GM18498 (cell line): ENCODE data around the gene TNRC6A.
"Not testable (repeated sequence)": the region's sequence is repeated elsewhere in the genome, so short reads cannot be mapped to it uniquely, and the experiment has no call there.

Experiments used
- ATAC-seq: cut with Tn5 transposase; IDR thresholded peaks from one replicate; pipeline ENCODE4 v1.9.1; 2021; ENCODE audit warnings: mild to moderate bottlenecking, moderate library complexity; ENCODE audit not compliant: unreplicated experiment

TNRC6A gene

DNA sequence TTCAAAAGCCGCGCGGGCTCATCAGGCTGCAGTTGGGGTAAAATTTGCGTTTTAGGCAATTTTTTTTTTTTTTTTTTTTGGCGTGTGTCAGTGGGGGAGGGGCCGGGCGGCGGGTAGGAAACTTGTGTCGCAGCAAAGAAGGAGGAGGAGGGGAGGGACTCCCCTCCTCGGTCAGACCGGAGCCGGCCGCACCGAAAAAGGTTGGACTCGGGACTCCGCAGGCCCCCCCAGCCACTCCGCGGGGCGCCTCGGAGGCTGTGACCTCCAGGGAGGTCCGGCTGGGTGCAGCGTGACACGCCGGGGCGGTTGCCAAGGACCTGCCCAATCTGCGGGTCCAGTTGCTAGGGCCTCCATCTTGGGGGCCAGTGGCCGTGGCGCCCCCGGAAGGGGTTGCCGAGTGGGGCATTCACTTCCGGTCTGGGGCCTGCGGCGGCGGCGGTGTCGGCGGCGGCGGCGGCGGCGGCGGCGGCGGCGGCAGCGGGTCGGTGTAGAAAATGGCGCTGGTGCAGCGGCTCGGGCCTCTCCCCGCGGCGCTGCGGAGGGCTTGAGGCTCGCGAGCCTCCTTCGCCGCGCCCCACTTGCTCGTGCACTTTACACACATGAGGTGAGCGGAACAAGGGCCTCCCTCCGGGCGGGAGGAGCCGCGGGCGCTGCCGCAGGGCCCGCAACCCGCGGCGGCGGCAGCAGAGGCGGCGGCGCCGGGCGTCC lies at the start of gene TNRC6A:
TSS of gene TNRC6A (plus strand) at position 409 of the 708 bp plus-strand sequence. CDS start at position 600, 191 bp downstream.
- ATAC-seq = peak; percentile 93

DNA sequence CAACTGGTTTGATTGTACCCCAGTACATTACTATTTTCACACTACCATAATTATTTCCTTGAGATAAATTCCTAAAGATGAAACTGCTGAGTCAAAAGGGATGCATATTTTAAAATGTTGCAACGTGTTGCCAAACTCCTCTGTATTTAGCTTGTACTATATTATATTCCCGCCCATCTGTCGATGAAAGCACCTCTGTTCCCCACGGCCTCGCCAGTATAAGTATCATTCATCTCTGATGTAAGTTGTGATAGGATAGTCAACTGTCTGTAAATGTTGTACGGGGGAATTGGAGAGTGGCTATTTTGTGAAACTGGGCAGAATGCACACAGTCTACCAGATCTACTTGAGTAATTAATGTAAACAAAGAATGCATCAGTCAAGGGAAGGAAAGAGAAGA lies 47.7 kb upstream of the TNRC6A start:
- no peak for ATAC-seq

DNA sequence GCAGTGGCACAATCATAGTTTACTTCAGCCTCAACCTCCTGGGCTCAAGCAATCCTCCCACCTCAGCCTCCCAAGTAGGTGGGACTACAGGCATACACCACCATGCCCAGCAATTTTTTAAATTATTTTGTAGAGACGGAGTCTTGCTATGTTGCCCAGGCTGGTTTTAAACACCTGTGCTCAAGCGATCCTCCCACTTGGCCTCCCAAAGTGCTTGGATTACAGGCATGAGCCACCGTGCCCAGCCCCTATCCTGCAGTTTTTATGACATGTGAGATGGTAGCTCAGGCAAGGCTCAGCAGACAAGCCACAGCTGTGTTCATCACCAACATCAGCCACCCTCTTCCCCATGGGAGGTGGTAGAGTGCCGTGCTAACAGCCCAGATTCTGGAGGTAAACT lies 46.2 kb upstream of the TNRC6A start:
- ATAC-seq = no peak

DNA sequence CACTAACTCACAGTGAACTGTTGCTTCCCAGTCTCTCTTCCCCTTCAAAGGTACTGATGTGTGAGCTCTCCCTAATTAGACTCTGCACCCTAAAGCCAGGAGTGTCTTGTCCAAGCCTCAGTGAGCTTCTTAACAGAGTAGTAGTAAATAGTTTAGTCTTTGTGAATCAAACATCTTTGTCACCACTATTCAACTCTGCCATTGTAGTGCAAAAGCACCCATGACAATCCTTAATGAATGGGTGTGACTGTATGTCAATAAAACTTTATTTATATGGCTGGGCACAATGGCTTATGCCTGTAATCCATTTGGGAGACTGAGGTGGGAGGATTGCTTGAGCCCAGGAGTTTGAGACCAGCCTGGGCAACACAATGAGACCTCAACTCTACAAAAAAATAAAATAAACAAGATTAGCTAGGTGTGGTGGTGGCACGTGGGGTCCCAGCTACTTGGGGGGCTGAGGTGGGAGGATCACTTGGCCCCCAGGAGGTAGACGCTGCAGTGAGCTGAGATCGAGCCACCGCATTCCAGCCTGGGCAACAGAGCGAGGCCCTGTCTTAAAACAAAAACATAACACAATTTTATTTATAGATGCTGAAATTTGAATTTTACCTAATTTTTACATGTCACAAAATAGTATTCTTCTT lies 45.5 kb upstream of the TNRC6A start:
- no peak for ATAC-seq

DNA sequence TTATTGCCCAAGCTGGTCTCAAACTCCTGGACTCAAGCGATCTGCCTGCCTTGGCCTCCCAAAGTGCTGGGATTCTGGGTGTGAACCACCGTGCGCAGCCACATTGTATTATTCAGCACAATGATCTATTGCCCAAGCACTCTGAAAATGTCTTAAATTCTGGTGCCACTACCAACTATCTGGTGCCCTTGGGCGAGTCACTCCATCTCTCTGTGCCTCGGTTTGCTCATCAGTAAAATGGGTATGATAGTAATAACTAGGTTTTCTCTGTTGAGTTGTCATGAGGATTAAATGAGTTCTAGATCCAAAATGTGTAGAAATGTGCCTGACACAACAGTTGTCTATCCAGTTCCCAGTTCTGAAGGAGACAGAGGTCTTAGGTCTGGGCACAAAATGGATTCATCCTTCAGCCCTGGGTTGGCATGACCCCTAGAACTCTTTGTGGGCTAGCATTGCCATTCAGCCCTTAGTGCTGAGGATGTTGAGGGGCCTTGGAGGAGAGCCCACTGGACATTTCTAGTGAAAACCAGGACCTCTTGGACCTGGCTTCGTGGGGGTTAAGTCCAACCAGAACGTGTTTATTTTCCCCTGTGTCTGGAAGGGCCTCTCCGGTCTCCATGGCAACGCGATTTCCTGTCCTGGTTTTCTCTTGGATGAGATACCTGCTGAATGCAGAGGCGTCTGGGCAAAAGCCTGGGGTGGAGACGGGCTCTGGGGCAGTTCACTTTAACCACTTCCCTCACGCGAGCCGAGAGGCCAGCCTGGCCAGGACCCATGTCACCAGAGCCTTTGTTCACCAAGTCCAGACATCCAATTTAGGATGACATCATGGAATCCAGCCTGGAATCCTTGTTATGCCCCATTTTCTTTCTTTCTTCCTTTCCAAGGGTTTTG lies 43.7 kb upstream of the TNRC6A start:
- no peak for ATAC-seq

DNA sequence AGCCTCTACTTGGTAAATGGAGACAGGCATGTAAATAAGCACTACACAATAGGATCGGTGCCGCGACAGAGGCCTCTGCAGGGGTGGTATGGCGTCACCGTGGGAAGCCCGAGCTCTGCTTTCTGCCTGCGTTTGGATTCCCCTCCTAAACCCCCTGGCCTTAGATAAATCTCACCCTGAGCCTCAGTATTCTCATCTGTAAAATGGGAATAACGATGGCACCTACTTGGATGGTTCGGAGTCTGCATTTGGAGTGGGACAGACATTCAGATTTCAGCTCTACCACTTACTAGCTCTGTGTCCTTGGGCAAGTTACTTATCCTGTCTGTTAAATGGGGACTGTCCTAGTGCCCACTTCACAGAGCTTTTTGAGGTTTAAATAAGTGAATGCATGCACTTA lies 42.8 kb upstream of the TNRC6A start:
- ATAC-seq = no peak

DNA sequence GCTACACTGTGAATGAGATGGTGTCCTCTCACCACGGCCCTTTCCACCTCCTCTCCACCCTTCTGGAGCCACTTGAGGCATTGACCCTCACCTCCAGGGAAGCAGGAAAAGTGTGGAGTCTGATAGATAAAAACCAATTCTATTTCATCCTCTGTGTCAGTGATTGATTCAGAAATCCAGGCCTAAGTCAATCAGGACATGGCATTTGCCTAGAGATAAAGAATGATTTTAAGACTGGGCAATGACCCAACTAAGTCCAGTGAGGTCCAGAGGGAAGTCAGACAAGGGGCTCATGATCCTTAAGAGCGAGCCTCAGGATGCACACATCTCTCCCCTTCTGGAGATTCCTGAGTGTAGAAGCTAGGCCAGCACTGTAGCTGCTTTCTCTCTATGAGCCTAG lies 41.1 kb upstream of the TNRC6A start:
- ATAC-seq = no peak

DNA sequence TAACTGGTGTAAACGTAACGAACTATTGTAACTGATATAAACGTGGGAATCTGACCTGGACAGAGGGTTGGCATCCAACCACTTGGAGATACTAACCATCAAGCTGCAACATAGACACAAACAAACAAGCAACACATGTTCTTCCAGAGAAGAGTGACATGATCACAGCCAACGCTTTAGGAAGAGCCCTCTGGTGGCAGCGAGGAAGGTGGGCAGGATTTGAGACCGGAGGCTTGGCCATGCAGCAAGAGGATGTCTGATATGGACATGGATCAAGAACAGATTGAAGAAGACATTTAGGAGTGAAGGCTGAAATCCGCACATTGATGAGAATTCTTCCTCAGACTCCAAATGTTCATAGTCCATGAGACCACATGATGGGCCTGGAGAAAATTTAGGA lies 40.3 kb upstream of the TNRC6A start:
- ATAC-seq = no peak

DNA sequence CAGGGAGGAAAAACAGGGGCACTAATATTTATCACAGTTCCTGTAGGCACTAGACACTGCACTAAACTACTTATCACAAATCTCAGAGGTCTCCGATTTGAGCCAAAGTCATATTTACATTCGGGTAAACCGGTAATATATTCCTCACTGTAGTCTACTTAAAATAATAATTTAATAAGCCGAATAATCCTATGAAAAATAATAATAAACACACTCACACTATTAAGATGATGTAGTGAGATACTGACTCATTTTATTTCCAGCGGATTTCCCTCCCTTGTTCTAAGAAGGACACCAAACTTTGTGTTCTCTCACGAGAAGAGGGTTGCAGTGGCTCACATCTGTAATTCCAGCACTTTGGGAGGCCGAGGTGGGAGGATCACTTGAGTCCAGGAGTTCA lies 36.6 kb upstream of the TNRC6A start:
- no peak for ATAC-seq

DNA sequence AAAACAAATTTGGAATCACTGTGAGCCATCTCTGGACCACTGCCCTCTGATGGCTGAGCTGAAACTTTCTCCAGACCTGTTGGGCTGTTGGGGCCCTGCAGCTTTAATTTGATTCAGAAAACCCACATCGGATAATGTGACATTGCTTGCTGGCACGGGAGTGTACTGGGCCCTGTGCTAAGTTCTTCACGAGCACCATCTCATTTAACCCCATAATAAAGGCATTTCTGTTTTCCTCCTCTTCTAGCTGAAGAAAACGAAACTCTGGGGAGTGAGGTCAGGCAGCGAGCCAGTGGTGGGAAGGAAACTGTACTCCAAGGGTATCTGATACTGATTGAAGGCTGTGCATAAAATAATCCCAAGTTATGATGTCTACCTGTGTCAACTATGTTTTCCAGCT lies 34.5 kb upstream of the TNRC6A start:
- ATAC-seq = no peak

DNA sequence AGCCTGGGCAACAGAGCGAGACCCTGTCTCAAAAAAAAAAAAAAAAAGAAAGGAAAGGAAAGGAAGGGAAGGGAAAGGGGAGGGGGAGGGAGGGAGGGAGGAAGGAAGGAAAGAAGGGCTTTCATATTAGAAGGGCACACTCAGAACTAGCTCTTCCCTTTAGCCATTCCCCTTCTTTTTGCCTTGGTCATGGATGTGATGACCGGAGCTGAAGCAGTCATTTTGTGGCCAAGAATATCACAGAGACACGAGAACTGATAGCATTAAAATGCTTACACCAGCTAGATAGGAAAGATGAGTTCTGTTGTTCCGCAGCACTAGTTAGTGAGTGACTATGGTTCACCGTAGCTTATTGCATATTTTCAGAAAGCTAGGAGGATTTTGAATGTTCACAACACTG lies 32.8 kb upstream of the TNRC6A start:
- ATAC-seq = no peak

DNA sequence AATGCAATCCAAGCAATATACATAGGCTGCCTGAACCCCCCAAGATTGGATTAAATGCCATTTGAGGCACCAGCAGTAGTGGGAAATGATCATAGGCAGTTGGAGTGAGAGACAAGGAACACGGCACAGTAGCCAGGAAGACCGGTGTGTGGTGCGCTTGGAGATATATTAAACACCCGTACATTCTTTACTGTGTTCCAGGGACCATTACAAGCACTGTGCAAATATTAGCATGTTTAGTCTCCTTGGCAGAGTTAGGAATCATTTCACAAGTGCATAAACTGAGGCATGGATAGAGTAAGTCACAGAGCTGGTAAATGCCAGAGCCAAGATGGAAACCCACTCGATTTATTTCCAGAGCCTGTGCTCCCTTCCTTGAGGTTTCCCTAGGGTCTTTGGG lies 31.1 kb upstream of the TNRC6A start:
- ATAC-seq = no peak

DNA sequence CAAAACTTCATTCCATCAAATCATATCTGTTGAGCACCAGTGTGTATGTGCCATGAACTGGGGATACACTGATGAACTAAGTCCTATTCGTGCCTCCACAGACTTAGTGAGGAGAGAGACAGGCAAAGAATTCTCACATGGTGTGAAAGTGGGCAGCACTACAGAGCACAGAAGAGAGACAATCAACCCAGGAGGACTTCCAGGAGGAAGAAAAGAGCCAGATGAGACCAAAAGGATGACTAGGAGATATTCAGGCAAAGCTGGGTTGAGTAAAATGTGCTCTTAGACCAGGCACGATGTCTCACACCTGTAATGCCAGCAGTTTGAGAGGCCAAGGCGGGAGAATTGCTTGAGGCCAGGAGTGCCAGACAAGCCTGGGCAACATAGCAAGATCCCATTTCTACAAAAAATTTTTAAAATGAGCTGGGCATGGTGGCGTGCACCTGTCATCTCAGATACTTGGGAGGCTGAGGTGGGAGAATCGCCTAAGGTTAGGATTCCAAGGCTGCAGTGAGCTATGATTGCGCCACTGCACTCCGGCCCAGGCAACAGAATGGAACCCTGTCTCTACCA lies 30.2 kb upstream of the TNRC6A start:
- no peak for ATAC-seq

DNA sequence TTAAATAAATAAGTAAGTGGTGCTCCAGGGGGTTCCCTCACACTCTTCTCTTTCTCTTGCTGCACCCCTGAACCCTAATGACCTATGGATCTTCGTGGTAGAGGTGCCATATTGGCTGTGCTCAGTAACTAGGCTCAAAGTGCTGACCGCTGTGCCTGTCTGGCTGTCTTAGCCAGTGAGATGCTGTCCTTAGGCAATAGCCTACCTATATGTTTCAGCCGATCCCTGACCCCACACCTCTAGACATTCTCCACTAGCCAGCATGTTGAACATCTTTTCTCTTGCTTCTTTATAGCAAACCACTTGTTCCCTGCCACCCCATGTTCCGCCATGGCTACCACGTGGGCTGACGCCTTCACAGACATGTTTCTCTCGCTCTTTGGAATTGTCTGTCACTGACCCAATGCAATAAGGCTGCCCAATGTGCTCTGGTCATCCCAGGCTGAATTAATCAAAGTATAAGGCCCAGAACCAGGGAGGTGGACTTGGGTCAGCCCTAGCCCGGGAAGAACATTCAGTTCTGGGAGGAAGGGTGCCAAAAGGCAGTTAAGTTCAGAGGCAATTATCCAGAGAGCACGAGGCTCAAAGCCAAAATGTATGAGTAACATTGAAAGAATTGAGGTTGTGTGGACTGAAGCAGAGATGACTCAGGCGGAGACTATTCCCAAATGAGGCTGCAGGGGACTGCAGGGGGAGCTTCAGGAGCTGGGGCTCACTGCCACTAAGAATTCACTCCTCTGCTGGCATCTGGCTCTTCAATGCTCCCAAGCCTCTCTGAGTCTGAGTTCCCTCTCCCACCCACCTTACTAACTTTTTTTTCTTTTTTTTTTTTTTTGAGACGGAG lies 28.7 kb upstream of the TNRC6A start:
- ATAC-seq = no peak

DNA sequence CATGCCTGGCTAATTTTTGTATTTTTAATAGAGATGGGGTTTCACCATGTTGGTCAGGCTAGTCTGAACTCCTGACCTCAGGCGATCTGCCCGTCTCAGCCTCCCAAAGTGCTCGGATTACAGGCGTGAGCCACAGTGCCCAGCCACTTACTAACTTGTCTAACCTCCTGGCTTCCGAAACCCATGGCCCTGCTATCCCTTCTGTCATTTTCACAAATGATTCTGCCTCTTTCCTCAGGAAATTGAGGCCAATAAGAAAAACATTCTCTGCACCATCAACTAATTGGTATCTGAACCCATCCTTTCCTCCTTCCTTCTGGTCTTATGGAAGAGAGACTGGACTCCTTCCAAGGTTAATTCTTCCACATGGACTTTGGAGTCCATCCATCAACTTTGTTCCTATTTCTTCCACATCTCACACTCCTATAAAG lies 27.9 kb upstream of the TNRC6A start:
- ATAC-seq = no peak

DNA sequence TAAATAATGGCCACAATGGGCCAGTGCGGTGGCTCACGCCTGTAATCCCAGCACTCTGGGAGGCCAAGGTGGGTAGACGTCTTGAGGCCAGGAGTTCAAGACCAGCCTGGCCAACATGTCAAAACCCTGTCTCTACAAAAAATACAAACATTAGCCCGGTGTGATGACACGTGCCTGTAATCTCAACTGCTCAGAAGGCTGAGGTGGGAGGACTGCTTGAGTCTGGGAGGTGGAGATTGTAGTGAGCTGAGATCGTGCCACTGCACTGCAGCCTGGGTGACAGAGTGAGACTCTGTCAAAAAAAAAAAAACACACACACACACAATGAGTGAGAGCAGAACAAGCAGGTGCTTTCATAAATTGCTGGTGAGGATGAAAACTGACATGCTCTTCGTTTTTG lies 21.7 kb upstream of the TNRC6A start:
- ATAC-seq = not testable (repeated sequence)

DNA sequence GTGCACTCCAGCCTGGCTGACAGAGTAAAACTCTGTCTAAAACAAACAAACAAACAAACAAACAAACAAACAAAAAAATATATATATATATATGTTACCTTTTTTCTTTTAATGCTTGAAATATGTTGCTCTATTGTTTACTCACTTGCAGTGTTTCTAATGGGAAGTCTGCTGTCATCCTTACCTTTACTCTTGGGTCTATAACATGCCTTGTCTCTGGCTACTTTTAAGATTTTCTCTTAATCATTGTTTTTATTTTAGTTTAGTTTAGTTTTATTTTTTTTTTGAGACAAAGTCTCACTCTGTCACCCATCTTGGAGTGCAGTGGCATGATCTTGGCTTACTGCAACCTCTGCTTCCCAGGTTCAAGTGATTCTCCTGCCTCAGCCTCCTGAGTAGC lies 16.1 kb upstream of the TNRC6A start:
- ATAC-seq = no peak

DNA sequence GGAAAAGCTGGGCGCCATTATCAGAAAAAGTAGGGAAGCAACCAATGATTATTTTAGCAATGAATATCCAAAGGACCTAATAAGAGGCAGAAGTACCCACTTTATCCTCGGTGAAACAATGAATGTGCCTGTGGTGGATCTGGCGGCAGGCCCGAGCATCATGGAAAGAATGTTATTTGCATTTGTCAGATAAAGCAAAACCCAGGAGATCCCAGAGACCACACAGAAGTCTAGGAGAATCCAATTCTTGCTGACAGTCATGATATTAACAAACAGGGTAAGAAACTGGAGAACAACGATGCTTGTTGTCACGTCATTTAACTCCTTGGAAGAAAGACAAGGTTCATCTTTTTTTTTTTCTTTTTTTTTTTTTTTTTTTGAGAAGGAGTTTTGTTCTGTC lies 12.0 kb upstream of the TNRC6A start:
- no peak for ATAC-seq

DNA sequence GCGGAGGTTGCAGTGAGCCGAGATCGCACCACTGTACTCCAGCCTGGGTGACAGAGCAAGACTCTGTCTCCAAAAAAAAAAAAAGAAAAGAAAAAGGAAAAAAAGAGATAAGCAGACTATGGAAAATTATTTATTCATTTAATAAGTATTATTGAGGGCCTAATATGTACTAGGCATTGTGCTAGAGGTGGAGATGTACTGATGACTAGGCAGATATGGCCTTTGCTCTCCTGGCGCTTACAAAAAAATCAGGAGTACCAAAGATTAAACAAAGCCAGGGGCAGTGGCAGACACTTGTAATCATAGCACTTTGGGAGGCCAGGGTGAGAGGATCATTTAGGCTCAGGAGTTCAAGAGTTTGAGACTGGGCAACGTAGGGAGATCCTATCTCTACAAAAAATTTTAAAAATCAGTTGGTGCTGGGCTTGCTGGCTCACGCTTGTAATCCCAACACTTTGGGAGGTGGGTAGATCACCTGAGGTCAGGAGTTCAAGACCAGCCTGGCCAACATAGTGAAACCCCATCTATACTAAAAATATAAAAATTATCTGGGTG lies 10.4 kb upstream of the TNRC6A start:
- ATAC-seq = no peak

DNA sequence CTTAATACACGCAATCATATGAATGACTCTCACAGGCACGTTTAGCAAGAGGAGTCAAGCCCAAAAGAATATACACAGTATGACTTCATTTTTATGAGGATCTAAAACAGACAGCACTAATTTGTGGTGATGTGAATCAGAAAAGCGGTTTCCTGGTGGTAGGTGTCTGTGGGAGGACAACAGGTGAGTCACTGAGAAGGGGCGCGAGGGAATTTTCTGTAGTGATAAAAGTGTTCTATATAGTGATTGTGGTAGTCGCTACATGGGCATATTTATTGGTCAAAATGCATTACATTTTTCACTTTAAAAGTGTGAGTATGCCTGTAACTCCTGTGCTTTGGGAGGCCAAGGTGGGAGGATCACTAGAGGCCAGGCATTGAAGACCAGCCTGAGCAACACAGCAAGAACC lies 7.6 kb upstream of the TNRC6A start:
- ATAC-seq = no peak
